Tibial artery (tissue), 4 donors: Measurements from ENCODE around the gene SPINK1.
"Not testable (repeated sequence)": the region's sequence is repeated elsewhere in the genome, so short reads cannot be mapped to it uniquely, and the experiment has no call there.

Experiments
- DNase-seq, 2 donors: peaks; one replicate each; pipeline ENCODE4 v3.0.0-alpha.2; 2019
- H3K27ac ChIP-seq, 2 donors: fragments of 200-600 bp; sonication (generic) in 1 of 2; 1 replicate in 1 of 2; 2 replicates in 1 of 2; pipeline ENCODE4 v1.5.1; 2018 to 2019; ENCODE audit warnings: mild to moderate bottlenecking in 1 of 2
- H3K27me3 ChIP-seq, 2 donors: fragments of 200-600 bp; sonication (generic) in 1 of 2; one replicate each; pipeline versions ENCODE4 v1.5.1 to v1.6.0; 2016 to 2019
- H3K36me3 ChIP-seq, 3 donors: fragments of 200-600 bp; sonication (generic) in 2 of 3; one replicate each; pipeline ENCODE4 v1.5.1; 2016 to 2019; ENCODE audit warnings: mild to moderate bottlenecking in 2 of 3
- H3K4me1 ChIP-seq, 4 donors: fragments of 200-600 bp; sonication (generic) in 2 of 4; 1 replicate in 3 of 4; 2 replicates in 1 of 4; pipeline ENCODE4 v1.5.1; 2016 to 2019
- H3K4me3 ChIP-seq, 2 donors: fragments of 200-600 bp; sonication (generic) in 1 of 2; 1 replicate in 1 of 2; 2 replicates in 1 of 2; pipeline ENCODE4 v1.5.1; 2018 to 2019; ENCODE audit warnings: mild to moderate bottlenecking in 2 of 2
- H3K9me3 ChIP-seq, 3 donors: fragments of 200-600 bp; sonication (generic) in 1 of 3; one replicate each; pipeline ENCODE4 v1.5.1; 2016 to 2019
- intact Hi-C: fragments of 100-400 bp; cut with DNase I; formaldehyde crosslinking; loops from one replicate; pipeline ENCODE4 v1.15.0; 2023; ENCODE audit warnings: low total_unique reads
- TF ChIP-seq, protein P1 (sequence below), 2 experiments: fragments of 200-600 bp in 1 of 2; fragments of 450-650 bp in 1 of 2; IDR thresholded peaks; one replicate each; pipeline ENCODE4 v1.5.1; 2017 to 2019; ENCODE audit warnings: antibody characterized with exemption in 2 of 2, mild to moderate bottlenecking in 1 of 2, moderate library complexity in 1 of 2

Gene SPINK1

DNA sequence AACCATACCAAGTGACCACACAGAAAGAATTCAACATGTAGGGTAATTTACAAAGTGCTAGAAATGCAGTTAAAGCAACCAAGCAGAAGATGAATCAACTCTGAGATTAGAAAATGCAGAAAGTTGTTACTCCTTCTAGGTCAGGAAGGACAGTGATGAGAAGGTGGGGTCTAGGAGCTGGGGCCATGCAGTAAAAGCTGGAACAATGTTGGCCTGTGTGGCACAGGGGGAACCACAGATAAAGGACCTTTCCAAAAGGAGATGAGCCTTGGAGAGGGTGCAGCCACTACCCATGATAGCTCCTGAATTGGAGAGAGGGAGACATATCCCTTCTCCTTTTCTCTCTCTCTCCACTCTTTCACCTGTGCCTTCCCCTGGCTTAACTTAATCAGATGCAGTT lies 44.7 kb upstream of the SPINK1 start:
- Histone ChIP-seq H3K4me1 (no peaks in the 10 kb centered on the region), H3K9me3 (no peaks in the 10 kb centered on the region), H3K27me3 (no peaks in the 10 kb centered on the region), H3K4me3 (no peak overlapping the region), H3K27ac (no peak overlapping the region), H3K36me3 (no peaks in the 10 kb centered on the region)
- TF ChIP-seq, protein P1, sequence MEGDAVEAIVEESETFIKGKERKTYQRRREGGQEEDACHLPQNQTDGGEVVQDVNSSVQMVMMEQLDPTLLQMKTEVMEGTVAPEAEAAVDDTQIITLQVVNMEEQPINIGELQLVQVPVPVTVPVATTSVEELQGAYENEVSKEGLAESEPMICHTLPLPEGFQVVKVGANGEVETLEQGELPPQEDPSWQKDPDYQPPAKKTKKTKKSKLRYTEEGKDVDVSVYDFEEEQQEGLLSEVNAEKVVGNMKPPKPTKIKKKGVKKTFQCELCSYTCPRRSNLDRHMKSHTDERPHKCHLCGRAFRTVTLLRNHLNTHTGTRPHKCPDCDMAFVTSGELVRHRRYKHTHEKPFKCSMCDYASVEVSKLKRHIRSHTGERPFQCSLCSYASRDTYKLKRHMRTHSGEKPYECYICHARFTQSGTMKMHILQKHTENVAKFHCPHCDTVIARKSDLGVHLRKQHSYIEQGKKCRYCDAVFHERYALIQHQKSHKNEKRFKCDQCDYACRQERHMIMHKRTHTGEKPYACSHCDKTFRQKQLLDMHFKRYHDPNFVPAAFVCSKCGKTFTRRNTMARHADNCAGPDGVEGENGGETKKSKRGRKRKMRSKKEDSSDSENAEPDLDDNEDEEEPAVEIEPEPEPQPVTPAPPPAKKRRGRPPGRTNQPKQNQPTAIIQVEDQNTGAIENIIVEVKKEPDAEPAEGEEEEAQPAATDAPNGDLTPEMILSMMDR (IDR thresholded peaks at IDR 0.05): no peak
- DNase-seq: no peak
- intact Hi-C loops: no loop called here

DNA sequence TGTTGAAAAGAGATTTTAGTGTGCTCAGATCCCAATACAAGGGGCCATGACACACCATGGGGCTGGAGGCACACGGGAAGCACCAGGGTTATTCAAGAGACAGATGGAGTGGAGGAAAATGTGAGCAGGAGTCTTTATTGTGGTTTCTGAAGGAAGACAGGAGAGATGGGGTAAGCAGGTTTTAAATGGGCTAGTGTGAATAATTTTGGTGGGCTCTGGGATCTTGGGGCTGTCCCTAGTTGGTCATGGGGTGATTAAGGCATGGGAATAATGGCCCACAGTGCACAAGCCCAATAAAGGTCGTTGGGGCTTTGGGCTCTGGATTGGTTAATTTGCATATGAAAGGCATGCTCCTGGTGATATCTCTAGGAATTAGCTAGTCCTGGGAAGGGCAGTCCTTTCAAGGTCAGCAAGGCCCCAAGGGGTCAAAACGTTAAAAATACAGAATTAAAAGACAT lies 43.5 kb upstream of the SPINK1 start:
- Histone ChIP-seq H3K36me3 (no peaks in the 10 kb centered on the region), H3K27me3 (no peaks in the 10 kb centered on the region), H3K9me3 (no peaks in the 10 kb centered on the region), H3K4me1 (no peaks in the 10 kb centered on the region), H3K4me3 (no peak overlapping the region), H3K27ac (no peak overlapping the region)
- TF ChIP-seq, protein P1 (IDR thresholded peaks at IDR 0.05): no peak
- DNase-seq: no peak
- intact Hi-C loops: no loop called here

DNA sequence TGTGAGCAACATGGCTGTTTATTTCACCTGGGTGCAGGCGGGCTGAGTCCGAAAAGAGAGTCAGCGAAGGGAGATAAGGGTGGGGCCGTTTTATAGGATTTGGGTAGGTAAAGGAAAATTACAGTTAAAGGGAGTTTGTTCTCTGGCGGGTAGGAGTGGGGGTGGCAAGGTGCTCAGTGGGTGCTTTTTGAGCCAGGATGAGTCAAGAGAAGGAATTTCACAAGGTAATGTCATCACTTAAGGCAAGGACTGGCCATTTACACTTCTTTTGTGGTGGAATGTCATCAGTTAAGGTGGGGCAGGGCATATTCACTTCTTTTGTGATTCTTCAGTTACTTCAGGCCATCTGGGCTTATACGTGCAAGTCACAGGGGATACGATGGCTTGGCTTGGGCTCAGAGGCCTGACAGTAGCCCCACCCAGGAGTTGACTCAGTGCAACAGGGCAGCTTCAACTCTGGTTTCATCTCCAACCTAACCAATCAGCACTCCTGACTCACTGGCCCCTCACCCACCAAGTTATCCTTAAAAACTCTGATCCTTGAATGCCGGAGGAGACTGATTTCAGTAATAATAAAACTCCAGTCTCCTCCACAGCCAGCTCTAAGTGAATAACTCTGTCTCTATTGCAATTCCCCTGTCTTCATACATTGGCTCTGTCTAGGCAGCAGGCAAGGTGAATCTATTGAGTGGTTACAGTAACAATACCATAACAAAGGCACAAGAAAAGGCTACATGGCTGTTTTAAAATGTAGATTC lies 42.8 kb upstream of the SPINK1 start:
- H3K27me3 ChIP-seq, H3K9me3 ChIP-seq, H3K4me3 ChIP-seq, H3K36me3 ChIP-seq, intact Hi-C loops, H3K4me1 ChIP-seq, DNase-seq, H3K27ac ChIP-seq: not testable (repeated sequence)

DNA sequence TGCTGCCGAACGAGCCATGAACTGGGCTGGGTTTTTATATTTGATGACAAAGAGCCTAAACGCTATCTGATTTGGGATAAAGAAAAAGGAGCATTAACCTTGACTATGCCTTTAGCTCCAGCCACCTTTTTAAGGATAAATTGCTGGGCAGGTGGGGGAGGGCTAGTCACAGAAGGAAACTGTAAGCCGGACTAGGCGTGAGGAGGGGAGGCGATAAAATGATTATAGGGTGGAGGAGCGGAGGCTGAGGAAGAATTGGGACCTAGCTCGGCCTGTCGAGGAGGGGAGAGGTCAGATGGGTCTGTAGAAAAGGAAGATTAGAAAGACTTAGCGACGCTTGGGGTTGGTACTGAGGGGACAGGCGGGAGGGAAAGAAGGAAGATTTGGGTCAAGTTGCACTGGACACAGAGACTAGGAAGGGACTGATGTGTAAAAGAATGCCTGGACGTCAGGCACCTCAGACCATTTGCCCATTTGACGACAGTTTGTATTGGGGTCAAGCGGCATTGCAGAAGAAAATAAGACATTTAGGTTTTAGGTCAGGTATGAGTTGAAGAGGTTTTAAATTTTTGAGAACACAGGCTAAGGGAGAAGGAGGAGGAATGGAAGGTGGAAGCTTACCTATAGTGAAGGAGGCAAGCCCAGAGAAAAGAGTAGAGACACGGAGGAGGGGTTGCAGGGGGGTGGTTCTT lies 41.4 kb upstream of the SPINK1 start:
- H3K4me1 ChIP-seq, DNase-seq, H3K4me3 ChIP-seq, H3K27me3 ChIP-seq, H3K27ac ChIP-seq, H3K36me3 ChIP-seq, intact Hi-C loops, H3K9me3 ChIP-seq: not testable (repeated sequence)

DNA sequence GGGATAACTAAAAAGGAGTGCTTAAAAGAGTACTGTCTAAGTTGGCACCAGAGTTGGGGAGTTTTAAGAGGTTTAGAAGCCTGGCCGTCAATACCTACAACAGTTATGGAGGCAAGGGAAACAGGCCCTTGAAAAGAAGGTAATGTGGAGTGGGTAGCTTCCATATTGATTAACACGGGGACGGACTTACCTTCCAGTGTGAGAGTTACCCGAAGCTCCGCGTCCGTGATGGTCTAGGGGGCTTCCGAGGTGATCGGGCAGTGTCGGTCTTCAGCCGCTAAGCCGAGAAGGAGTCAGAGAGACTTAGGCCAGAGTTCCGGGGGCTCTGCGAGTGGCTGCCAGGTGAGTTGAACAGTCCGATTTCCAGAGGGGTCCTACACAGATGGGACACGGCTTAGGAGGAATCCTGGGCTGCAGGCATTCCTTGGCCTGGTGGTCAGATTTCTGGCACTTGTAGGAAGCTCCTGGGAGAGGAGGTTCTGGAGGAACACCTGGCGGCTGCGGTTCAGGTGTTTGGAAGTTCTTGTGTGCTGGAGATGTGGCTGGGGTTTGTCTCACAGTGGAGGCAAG lies 40.6 kb upstream of the SPINK1 start:
- H3K4me3 ChIP-seq, DNase-seq, H3K36me3 ChIP-seq, H3K9me3 ChIP-seq, H3K27ac ChIP-seq, H3K4me1 ChIP-seq, H3K27me3 ChIP-seq, intact Hi-C loops: not testable (repeated sequence)

DNA sequence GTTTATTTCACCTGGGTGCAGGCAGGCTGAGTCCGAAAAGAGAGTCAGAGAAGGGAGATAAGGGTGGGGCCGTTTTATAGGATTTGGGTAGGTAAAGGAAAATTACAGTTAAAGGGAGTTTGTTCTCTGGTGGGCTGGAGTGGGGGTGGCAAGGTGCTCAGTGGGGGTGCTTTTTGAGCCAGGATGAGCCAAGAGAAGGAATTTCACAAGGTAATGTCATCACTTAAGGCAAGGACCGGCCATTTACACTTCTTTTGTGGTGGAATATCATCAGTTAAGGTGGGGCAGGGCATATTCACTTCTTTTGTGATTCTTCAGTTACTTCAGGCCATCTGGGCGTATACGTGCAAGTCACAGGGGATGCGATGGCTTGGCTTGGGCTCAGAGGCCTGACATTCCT lies 38.4 kb upstream of the SPINK1 start:
- H3K27me3 ChIP-seq, H3K9me3 ChIP-seq, H3K27ac ChIP-seq, H3K4me3 ChIP-seq, H3K4me1 ChIP-seq, H3K36me3 ChIP-seq, DNase-seq, intact Hi-C loops: not testable (repeated sequence)

DNA sequence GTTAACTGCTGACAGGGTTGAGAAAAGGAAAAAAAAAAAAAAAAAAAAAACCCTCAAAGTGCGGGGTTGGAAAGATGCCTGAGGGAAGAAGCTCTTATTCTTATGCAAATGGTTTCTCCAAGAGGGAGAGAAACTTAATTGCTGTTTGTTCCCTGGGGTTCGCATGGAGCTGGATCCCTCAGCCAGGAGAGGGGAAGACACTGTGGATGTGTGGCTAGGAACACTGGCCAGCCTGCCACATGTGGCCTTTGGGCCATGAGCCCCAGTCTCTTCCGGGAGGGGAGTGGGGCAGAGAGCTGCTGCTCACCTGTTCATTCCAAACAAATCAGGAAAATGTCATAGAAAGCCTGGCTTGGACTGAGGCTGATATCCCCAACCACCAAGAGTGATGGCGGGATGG lies 37.6 kb upstream of the SPINK1 start:
- TF ChIP-seq, protein P1 (IDR thresholded peaks at IDR 0.05): no peak
- H3K4me1 ChIP-seq: no peaks in the 10 kb centered on the region
- H3K9me3 ChIP-seq: no peaks in the 10 kb centered on the region
- no peaks in the 10 kb centered on the region for H3K27me3 ChIP-seq
- DNase-seq: no peak
- intact Hi-C loops: no loop called here
- no peak overlapping the region for H3K27ac ChIP-seq
- no peaks in the 10 kb centered on the region for H3K36me3 ChIP-seq
- no peak overlapping the region for H3K4me3 ChIP-seq
